PC-9 (cell line): ENCODE results near the gene FOXJ3.

Source experiments
- CTCF ChIP-seq: fragments of 200-600 bp; sonication (generic); conservative IDR thresholded peaks from 2 replicates; pipeline ENCODE4 v1.6.1; 2017; ENCODE audit warnings: mixed run types, antibody characterized with exemption, mild to moderate bottlenecking, moderate library complexity
- EZH2 ChIP-seq: fragments of 200-600 bp; sonication (generic); IDR thresholded peaks from 2 replicates; pipeline ENCODE4 v1.8.0; 2017; ENCODE audit warnings: antibody characterized with exemption, low read depth

DNA sequence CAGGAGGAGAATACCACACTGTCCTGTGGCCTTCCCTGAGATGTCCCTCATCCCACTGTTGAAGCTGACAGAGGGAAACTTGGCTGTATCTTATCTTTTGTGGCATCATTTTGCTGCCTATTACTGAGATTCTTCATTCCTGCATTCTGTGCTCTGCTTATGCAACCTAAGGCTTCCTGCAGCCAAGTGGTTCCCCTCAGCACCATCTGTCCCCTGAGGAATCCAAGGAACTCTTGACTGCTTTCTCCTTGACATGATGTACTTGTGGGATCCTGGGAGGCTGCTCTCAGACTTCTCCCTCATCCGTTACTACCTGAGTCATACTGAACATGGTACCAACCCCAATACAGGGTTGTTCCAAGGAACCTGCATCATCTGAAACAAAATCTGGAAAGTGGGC is 24.4 kb upstream of the FOXJ3 start:
- TF ChIP-seq CTCF (no peak), EZH2 (no peak)
